Kidney (tissue), 14 donors: Measurements from ENCODE around the gene SH3RF3. TPM values are rescaled to one million over a fixed set of nuclear protein-coding genes. Genes with fewer than 3 reads are reported as not detected.
A peak's percentile ranks its signal among the peaks of the same experiment; 100 is the strongest.

Source experiments
- DNase-seq, 5 donors: peaks; one replicate each; pipeline ENCODE4 v3.0.0-alpha.2; 2013 to 2020
- FAIRE-seq: peaks from 2 replicates; lab custom pipeline; 2012; peaks lifted over from hg19 to GRCh38; lab: Jason Lieb, UNC
- H3K27ac ChIP-seq, 2 donors: one replicate each; pipeline ENCODE4 v1.7.0; 2013; ENCODE audit warnings: low read depth in 2 of 2, low read length in 2 of 2, inconsistent platforms in 1 of 2
- H3K27me3 ChIP-seq: one replicate; pipeline ENCODE4 v1.7.1; 2013; ENCODE audit warnings: low read length, inconsistent platforms; ENCODE audit not compliant: control insufficient read depth, insufficient read depth
- H3K36me3 ChIP-seq, 3 donors: one replicate each; pipeline versions ENCODE4 v1.7.0 to v1.7.1; 2013; ENCODE audit warnings: low read length in 3 of 3, control low read depth in 1 of 3, inconsistent platforms in 1 of 3; ENCODE audit not compliant: insufficient read depth in 3 of 3, control insufficient read depth in 2 of 3
- H3K4me1 ChIP-seq, 3 donors: one replicate each; pipeline versions ENCODE4 v1.7.0 to v1.7.1; 2013; ENCODE audit warnings: low read length in 3 of 3, inconsistent platforms in 1 of 3, low read depth in 1 of 3; ENCODE audit not compliant: control insufficient read depth in 2 of 3, insufficient read depth in 2 of 3
- H3K4me3 ChIP-seq, 3 donors: one replicate each; pipeline versions ENCODE4 v1.7.0 to v1.8.1; 2013; ENCODE audit warnings: low read length in 3 of 3, control low read depth in 1 of 3, inconsistent platforms in 1 of 3
- H3K9ac ChIP-seq, 3 donors: one replicate each; pipeline versions ENCODE4 v1.7.0 to v1.7.1; 2013; ENCODE audit warnings: low read length in 3 of 3, control low read depth in 1 of 3, inconsistent platforms in 1 of 3
- H3K9me3 ChIP-seq, 3 donors: one replicate each; pipeline versions ENCODE4 v1.7.0 to v1.7.1; 2013; ENCODE audit warnings: low read length in 3 of 3, control low read depth in 1 of 3, inconsistent platforms in 1 of 3; ENCODE audit not compliant: control insufficient read depth in 2 of 3, insufficient read depth in 1 of 3
- intact Hi-C: fragments of 100-400 bp; cut with DNase I; formaldehyde crosslinking; loops from one replicate; pipeline ENCODE4 v1.11.1; 2022
- polyA plus RNA-seq: library from polyadenylated mRNA; stranded (reverse); fragments of 350-450 nt; fragmentation: Illumina TruSeq; extraction: RNeasy Lipid Tissue Mini Kit (QIAGEN cat#74804); gene quantifications from one replicate; pipeline ENCODE4 v1.2.3, GENCODE V29; 2014; ENCODE audit warnings: low read depth, low replicate concordance; ENCODE audit not compliant: insufficient read depth
- total RNA-seq: library from RNA; stranded (reverse); fragmentation: NEBNext Ultra II Directional; extraction: Animal tissue kit (Norgen Biotek cat#: 25700); gene quantifications from one replicate; pipeline ENCODE4 v1.2.1, GENCODE V29; 2021
- TF ChIP-seq, protein P1 (sequence below): IDR thresholded peaks from 3 replicates; pipeline ENCODE4 v1.5.1; 2012; ENCODE audit warnings: mild to moderate bottlenecking, moderate library complexity, borderline replicate concordance; ENCODE audit not compliant: insufficient read depth; ENCODE audit errors: extremely low read depth
- donor health status: control.
- donor health status: control.
- donor health status: control.
- donor health status: control.
- donor health status: control.
- donor health status: DM: yes; HTN: yes; CAD: no.
- donor health status: Normal renal cell carcinoma (clear cell type).

Gene SH3RF3
- total and polyA plus RNA-seq, 2 donors from 2014 or later: 1.7 to 10.7 TPM

DNA sequence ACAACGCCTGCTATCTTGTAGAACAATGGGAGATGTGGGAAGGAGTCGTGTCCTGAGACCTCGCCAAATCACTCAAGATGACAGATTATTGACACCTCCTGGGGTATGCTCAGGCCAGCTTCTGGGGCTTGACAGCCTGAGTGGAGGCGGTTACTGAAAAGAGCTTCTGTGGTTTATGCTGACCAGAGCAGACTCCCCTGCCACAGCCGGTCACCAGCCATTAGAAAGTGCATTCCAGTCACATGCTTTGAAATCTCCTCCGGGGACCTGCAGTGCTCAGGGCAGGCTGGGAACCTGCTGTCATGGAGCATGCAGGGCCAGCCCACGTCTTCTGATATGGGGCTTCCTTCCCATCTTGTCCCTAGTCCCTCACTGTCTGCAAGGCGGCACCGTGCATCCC lies 268.9 kb downstream of the SH3RF3 start:
- DNase-seq (no peak), FAIRE-seq (no peak)
- Histone ChIP-seq H3K9me3 (no peaks in the 10 kb centered on the region), H3K27me3 (no peaks in the 10 kb centered on the region), H3K36me3 (no peaks in the 10 kb centered on the region), H3K27ac (no peak overlapping the region), H3K4me3 (no peak overlapping the region), H3K4me1 (peaks cover 0 to 4% (median 0%) of the 10 kb centered on the region in 3 donors), H3K9ac (no peak overlapping the region)
- intact Hi-C loops: no loop called here
- TF ChIP-seq, protein P1, sequence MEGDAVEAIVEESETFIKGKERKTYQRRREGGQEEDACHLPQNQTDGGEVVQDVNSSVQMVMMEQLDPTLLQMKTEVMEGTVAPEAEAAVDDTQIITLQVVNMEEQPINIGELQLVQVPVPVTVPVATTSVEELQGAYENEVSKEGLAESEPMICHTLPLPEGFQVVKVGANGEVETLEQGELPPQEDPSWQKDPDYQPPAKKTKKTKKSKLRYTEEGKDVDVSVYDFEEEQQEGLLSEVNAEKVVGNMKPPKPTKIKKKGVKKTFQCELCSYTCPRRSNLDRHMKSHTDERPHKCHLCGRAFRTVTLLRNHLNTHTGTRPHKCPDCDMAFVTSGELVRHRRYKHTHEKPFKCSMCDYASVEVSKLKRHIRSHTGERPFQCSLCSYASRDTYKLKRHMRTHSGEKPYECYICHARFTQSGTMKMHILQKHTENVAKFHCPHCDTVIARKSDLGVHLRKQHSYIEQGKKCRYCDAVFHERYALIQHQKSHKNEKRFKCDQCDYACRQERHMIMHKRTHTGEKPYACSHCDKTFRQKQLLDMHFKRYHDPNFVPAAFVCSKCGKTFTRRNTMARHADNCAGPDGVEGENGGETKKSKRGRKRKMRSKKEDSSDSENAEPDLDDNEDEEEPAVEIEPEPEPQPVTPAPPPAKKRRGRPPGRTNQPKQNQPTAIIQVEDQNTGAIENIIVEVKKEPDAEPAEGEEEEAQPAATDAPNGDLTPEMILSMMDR: no peak

DNA sequence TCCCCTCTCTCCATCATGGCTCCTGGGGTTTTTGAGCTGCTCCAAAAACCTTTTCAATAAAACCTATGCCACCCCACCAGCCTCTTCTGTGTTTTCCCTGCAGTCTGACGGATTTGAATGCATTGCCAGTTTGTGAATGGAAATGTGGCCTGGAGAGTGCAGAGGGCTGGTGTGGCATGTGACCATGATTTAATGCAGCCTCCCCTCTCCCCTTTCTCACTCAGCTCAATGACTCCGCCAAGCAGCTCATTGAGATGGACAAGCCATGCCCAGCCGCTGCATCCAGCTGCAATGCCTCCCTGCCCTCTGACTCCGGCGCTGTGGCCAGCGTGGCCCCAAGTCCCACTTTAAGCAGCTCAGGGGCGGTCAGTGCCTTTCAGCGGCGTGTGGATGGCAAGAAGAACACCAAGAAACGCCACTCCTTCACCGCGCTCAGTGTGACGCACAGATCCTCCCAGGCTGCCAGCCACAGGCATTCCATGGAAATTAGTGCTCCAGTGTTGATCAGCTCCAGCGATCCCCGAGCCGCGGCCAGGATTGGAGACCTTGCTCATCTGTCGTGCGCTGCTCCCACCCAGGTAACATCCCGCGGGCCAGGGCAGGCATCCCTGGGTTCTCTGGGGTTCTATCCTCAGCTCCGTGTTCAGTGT lies 269.5 kb downstream of the SH3RF3 start:
- TF ChIP-seq, protein P1: no peak
- Histone ChIP-seq H3K9me3 (no peaks in the 10 kb centered on the region), H3K27me3 (no peaks in the 10 kb centered on the region), H3K4me3 (no peak overlapping the region), H3K9ac (no peak overlapping the region), H3K36me3 (no peaks in the 10 kb centered on the region), H3K27ac (no peak overlapping the region), H3K4me1 (peaks cover 0 to 4% (median 0%) of the 10 kb centered on the region in 3 donors)
- DNase-seq (peak in 1 of 5 donors; percentile 26), FAIRE-seq (no peak)
- intact Hi-C loops: no loop called here

DNA sequence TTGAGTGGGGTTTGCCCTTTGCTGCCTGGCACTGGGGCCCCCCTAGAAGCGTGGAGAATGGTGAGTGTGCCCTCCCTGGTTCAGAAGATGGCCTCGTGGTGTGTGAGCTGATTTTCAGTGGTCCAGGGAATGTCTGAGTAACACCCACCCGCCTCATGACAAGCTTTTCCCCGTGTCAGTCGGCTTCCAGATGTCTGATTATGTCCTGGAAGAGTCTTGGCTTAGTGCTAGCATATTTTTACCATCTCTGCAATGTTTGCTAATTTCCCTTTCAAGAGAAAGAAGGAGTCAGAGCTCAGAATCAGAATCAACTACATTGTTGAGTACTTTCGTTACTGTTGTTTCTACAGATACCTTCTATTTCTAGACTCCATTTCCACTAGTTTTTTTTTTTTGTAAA lies 270.1 kb downstream of the SH3RF3 start:
- intact Hi-C loops: no loop called here
- no peaks in the 10 kb centered on the region for H3K9me3 ChIP-seq
- peaks cover 0 to 4% (median 0%) of the 10 kb centered on the region in 3 donors for H3K4me1 ChIP-seq
- H3K4me3 ChIP-seq: no peak overlapping the region
- no peaks in the 10 kb centered on the region for H3K36me3 ChIP-seq
- H3K9ac ChIP-seq: no peak overlapping the region
- TF ChIP-seq, protein P1: no peak
- FAIRE-seq: no peak
- H3K27me3 ChIP-seq: no peaks in the 10 kb centered on the region
- DNase-seq: no peak
- no peak overlapping the region for H3K27ac ChIP-seq
